NCI-H2196 treated with DMSO at 0.1 percent for 48 hours (cell line): ENCODE measurements around the gene KRTAP13-1.

Experiments used
- DNase-seq: peaks from one replicate; lab custom pipeline; 2025; ENCODE audit not compliant: unreplicated experiment; lab: John Stamatoyannopoulos, UW

KRTAP13-1 gene

DNA sequence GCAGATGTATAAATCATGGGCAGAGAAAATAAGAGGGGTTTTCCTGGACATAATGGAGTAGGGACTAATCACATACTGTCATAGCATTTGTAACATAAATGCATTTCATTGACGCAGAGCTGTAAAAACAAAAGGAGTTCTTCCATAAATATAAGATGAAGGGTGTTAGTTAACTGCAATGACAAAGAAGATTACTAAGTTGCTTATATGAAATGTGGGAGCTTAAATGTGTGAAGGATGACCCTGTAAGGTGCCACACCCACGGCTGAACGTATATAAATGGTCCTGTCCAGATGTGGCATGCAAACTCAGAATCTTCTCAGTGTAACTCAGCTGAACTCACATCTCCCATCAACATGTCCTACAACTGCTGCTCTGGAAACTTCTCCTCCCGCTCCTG lies at the start of gene KRTAP13-1:
TSS of gene KRTAP13-1 (plus strand) at position 301 of the 400 bp plus-strand sequence. CDS start at position 357, 56 bp downstream.
- DNase-seq, result no peak

DNA sequence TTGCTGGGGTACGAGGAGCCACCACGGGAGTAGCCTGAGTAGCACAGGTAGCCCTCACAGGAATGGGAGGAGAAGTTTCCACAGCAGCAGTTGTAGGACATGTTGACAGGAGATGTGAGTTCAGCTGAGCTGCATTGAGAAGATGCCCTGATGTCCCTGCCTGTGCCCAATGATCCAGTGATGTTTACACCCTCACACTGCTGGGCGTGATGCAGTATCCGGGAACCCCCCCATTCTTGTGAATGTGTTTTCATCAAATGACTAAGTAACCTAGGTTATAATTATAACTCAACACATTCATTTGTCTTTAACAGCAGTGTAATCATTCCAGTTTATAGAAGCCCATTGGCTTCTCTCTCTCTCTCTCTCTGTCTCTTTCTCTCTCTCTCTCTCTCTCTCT lies 47.3 kb upstream of the KRTAP13-1 start, which contains the start of gene KRTAP23-1:
TSS of gene KRTAP23-1 (minus strand) at position 101 of the 400 bp plus-strand sequence. CDS start at position 101, 0 bp downstream.
- DNase-seq, result no peak

- no peak for DNase-seq
These were observed 46.3 kb upstream of the KRTAP13-1 start for GRCh38 chr21:30349572-30349971.

DNA sequence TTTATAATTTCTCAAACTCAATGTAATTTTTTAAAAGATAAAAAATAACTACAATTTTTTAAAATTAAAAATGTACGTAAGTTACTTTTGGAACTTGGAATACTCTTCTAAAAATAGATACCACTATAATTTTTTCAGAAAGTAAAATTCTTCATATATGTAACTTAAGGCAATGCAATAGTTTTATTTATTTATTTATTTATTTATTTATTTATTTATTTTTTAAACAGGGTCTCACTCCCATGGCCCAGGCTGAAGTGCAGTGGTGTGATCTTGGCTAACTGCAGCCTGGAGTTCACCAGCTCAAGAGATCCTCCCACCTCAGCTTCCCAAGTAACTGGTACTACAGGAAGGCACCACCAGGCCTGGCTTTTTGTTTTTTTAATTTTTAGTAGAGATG lies 44.3 kb upstream of the KRTAP13-1 start:
- DNase-seq, result no peak

GRCh38 chr21:30354308-30355005 lies 41.4 kb upstream of the KRTAP13-1 start:
- DNase-seq, result no peak

DNA sequence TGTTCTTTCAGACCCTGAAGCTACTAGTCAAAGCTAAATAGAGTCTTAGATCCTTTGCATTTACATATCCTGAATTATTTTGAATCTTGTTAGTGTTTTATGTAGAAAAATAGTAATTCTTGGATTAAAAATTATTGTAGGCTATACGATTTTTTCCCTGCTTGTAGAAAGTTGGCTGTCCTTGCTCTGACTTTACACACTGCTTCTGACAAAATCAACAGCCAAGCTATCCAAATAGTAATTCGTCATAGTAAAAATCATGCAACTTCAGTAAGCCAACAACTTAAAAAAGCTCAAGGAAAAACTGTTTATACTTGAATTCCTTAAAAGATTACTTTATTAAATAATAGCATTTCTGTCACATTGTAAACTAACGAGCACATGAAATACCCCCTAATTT lies 39.9 kb upstream of the KRTAP13-1 start:
- DNase-seq, result no peak

DNA sequence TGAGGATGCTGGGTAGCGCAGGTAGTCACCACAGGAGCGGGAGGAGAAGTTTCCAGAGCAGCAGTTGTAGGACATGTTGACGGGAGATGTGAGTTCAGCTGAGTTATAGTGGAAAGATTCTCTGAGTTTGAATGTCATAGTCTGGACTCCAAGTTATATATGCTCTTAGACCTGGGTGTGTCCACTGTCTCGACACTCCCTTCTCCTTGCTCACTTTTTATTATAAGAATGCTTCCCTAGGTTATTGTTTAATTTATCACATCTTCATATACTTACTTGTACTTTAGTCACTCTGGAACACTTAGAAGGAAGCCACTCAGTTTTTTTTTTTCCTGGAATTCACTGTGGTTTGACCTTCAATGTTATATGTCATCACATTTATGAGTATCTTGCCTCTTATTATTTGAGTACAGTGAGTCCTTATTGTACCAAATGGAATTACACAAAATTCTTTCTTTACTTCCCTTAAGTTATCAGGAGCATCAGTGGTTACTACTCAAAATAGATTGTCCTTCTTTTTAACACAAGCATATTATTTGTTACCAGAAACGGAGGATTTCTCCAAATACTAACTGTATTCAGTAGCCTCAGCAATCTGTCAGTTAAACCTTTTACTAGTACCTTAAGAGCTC lies 23.6 kb upstream of the KRTAP13-1 start, which contains the start of gene KRTAP13-2:
TSS of gene KRTAP13-2 (minus strand) at position 133 of the 632 bp plus-strand sequence. CDS start at position 75, 58 bp downstream.
- DNase-seq, result no peak

DNA sequence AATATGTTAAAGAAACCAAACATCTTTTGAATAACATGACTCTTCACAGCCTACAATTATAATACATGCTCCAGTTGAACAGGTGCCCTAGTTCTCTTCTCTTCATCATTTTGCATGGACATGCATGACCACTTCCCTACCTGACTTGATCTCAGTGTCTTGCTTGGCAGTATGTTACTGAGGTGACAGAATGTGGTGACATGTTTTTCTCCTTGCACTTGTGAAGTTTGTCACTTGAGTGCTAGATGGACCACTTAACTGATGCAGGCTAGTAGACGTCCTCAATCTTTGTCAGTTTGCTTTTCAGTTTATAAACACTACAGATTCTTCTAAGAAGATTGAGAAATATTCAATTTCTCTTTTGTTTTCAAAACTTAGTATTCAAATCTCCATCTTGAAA lies 13.6 kb upstream of the KRTAP13-1 start:
- DNase-seq, result no peak

GRCh38 chr21:30391492-30392025 lies 4.3 kb upstream of the KRTAP13-1 start:
- no peak for DNase-seq

- DNase-seq, result peak; percentile 45
These were observed 13.1 kb downstream of the KRTAP13-1 start for GRCh38 chr21:30408782-30409494.

DNA sequence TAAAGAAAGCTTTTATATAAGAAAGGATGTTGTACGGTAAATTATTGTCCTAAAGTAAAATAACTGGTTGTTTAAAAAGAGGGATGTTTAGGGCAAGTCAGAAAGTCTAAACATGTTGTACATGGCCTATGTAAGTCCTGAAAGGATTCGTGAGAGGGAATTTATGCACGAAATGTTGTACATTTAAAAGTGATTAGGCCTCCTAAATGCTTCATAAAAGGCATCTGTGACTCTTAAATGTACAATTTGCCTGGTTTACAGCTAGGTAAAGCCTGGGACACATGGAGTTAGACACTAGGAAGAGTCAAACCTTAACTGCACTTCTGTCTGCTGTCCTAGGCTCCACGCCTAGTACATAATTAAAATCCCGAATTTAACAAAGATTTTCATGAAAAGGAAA lies 20.2 kb downstream of the KRTAP13-1 start:
- DNase-seq, result no peak

DNA sequence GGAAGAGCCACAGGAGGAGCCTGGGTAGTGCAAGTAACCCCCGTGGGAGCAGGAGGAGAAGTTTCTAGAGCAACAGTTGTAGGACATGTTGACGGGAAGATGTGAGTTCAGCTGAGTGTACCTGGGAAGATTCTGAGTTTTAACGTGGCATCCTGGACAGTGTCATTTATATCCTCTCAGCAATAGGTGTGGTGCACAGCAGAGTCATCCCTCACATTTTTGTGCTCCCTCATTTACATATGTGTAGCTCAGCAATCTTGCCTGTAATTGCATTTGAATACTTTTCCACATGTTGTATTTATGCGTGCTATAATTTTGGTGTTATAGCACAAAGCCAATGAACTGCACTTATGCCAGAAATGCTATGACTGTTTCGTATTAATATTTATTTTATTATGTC lies 30.0 kb downstream of the KRTAP13-1 start, which contains the start of gene KRTAP13-3:
TSS of gene KRTAP13-3 (minus strand) at position 101 of the 400 bp plus-strand sequence. CDS start at position 87, 14 bp downstream.
- DNase-seq, result no peak

- no peak for DNase-seq
These were observed 30.9 kb downstream of the KRTAP13-1 start for GRCh38 chr21:30426731-30427130.

DNA sequence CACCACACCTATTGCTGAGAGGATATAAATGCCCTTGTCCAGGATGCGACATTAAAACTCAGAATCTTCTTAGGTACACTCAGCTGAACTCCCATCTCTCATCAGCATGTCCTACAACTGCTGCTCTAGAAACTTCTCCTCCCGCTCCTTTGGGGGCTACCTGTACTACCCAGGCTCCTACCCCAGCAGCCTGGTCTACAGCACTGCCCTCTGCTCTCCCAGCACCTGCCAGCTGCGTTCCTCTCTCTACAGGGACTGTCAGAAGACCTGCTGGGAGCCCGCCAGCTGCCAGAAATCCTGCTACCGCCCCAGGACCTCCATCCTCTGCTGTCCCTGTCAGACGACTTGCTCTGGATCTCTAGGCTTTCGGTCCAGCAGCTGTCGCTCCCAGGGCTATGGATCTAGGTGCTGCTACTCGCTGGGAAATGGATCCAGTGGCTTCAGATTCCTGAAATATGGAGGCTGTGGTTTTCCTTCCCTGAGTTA lies 34.4 kb downstream of the KRTAP13-1 start, which contains the start of gene KRTAP13-4:
TSS of gene KRTAP13-4 (plus strand) at position 51 of the 486 bp plus-strand sequence. CDS start at position 107, 56 bp downstream.
- DNase-seq, result no peak

DNA sequence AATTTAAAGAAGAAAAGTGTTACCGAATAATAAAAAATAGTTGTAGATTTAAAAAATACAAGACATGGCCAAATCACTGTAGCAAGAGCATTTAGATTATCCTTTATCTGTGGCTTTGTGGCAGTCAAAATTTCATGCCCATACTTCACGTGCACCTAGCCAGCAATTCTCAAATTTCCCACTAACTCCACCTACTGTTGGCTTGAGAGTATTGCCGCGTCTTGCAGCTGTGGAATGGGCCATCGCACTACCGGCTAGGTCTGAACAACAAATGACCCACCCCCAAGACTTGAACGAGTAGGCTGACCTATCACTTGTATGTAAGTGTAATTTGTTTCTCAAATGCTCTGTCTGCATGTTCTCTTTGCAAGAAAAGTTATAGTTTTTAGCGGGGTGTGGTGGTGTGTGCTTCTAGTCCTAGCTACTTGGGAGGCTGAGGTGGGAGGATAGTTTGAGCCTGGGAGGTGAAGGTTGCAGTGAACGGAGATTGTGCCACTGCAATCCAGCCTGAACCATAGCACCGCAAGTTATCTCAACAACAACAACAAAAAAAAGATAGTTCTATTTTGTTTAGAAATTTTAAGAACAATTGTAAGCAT lies 38.3 kb downstream of the KRTAP13-1 start:
- DNase-seq, result no peak

DNA sequence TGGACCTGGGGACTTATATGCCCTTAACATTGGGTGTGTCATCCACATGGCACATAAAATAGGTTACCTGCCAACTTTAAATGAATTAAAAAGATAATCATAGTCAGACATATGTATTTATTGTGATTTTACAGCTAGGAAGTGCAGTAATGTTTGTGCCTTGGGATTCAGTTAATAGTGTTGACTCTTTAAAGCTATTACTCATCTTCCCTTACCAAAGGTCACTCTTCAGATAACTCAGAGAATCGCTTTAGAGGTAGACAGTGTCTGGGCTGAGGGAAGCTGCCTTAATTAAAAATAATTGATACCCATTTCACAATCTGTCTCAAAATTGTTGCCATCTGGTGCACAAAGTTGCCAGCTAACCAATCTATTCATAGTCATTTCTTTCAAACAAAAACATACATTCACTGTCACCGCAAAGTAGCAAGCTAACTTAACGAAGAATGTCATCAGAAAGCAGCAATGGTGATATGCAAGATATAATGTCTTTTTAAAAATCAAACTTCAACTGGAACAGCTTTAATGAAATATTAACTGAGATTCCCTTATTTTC lies 41.3 kb downstream of the KRTAP13-1 start:
- no peak for DNase-seq

- no peak for DNase-seq
These were observed 44.1 kb downstream of the KRTAP13-1 start, which contains the start of gene KRTAP15-1 for GRCh38 chr21:30439975-30440374. TSS of gene KRTAP15-1 (plus strand) at chr21:30440275. CDS start at chr21:30440328, 53 bp downstream.

GRCh38 chr21:30443226-30443625 lies 47.4 kb downstream of the KRTAP13-1 start:
- no peak for DNase-seq

- DNase-seq, result no peak
These were observed 48.4 kb downstream of the KRTAP13-1 start for GRCh38 chr21:30444204-30444603.
